Central memory CD4-positive, alpha-beta T cell (primary cell): ENCODE results near the gene GABPB1.

Experiments used
- DNase-seq: peaks from one replicate; pipeline ENCODE4 v3.0.0; 2022

Gene GABPB1

GRCh38 chr15:50341616-50342136 is 13.3 kb downstream of the GABPB1 start:
- DNase-seq = no peak

- no peak for DNase-seq
Observed at GRCh38 chr15:50340416-50340815, 14.6 kb downstream of the GABPB1 start.

- DNase-seq = no peak
Observed at GRCh38 chr15:50339717-50340116, 15.3 kb downstream of the GABPB1 start.

GRCh38 chr15:50335251-50335650 is 19.7 kb downstream of the GABPB1 start:
- no peak for DNase-seq

- no peak for DNase-seq
Observed at GRCh38 chr15:50333229-50333628, 21.8 kb downstream of the GABPB1 start.

- DNase-seq = no peak
Observed at GRCh38 chr15:50330921-50331320, 24.1 kb downstream of the GABPB1 start.

GRCh38 chr15:50328116-50328515 is 26.9 kb downstream of the GABPB1 start:
- no peak for DNase-seq

- no peak for DNase-seq
Observed at GRCh38 chr15:50321680-50322210, 33.3 kb downstream of the GABPB1 start.

- no peak for DNase-seq
Observed at GRCh38 chr15:50320504-50320903, 34.5 kb downstream of the GABPB1 start.

- no peak for DNase-seq
Observed at GRCh38 chr15:50318697-50319096, 36.3 kb downstream of the GABPB1 start.

GRCh38 chr15:50315814-50316630 is 39.0 kb downstream of the GABPB1 start:
- peak; percentile 32 for DNase-seq

GRCh38 chr15:50312636-50313035 is 42.4 kb downstream of the GABPB1 start:
- no peak for DNase-seq

- DNase-seq = no peak
Observed at GRCh38 chr15:50307799-50308198, 47.2 kb downstream of the GABPB1 start.

- no peak for DNase-seq
Observed at GRCh38 chr15:50304836-50305235, 50.2 kb downstream of the GABPB1 start.

GRCh38 chr15:50302581-50302980 is 52.4 kb downstream of the GABPB1 start:
- DNase-seq = no peak

- no peak for DNase-seq
Observed at GRCh38 chr15:50298340-50298739, 56.7 kb downstream of the GABPB1 start.

GRCh38 chr15:50295966-50296365 is 59.0 kb downstream of the GABPB1 start:
- DNase-seq = no peak

GRCh38 chr15:50289749-50290148 is 65.2 kb downstream of the GABPB1 start:
- no peak for DNase-seq

- DNase-seq = no peak
Observed at GRCh38 chr15:50287324-50288116, 67.5 kb downstream of the GABPB1 start.

- no peak for DNase-seq
Observed at GRCh38 chr15:50281427-50281826, 73.6 kb downstream of the GABPB1 start.

- DNase-seq = no peak
Observed at GRCh38 chr15:50280271-50280670, 74.7 kb downstream of the GABPB1 start.

GRCh38 chr15:50278496-50278895 is 76.5 kb downstream of the GABPB1 start:
- no peak for DNase-seq

GRCh38 chr15:50277370-50277769 is 77.6 kb downstream of the GABPB1 start:
- DNase-seq = no peak

GRCh38 chr15:50275908-50276307 is 79.1 kb downstream of the GABPB1 start:
- no peak for DNase-seq
